Ureter (tissue), 1 donor: ENCODE results near the gene SRD5A1. TPM values are rescaled to one million over a fixed set of nuclear protein-coding genes. Genes with fewer than 3 reads are reported as not detected.
"Not testable (repeated sequence)": the region's sequence is repeated elsewhere in the genome, so short reads cannot be mapped to it uniquely, and the experiment has no call there.

Experiments used
- DNase-seq: peaks from one replicate; pipeline ENCODE4 v3.0.0-alpha.2; 2020; ENCODE audit warnings: low spot score
- total RNA-seq: library from RNA; stranded (reverse); gene quantifications from one replicate; pipeline ENCODE4 v1.2.4, GENCODE V29; 2023
- donor health status: DM: yes; HTN: yes; CAD: no.

SRD5A1 gene
- total RNA-seq, 1 donor from 2014 or later: 6.6 TPM

GRCh38 chr5:6644794-6645241 is 11.6 kb downstream of the SRD5A1 start:
- no peak for DNase-seq

- DNase-seq: not testable (repeated sequence)
Measured at GRCh38 chr5:6645571-6646362, 12.5 kb downstream of the SRD5A1 start.

DNA sequence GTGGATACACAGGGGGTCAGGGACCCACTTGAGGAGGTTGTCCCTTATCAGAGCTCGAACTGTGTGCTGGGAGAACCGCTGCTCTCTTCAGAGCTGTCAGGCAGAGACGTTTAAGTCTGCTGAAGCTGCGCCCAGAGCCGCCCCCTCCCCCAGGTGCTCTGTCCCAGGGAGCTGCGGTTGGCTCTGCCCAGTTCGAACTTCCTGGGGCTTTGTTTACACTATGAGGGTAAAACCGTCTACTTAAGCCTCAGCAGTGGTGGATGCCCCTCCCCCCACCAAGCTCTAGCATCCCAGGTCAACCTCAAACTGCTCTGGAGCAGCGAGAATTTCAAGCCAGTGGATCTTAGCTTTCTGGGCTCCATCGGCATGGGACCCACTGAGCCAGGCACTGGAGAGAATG is 15.9 kb downstream of the SRD5A1 start:
- DNase-seq: no peak

DNA sequence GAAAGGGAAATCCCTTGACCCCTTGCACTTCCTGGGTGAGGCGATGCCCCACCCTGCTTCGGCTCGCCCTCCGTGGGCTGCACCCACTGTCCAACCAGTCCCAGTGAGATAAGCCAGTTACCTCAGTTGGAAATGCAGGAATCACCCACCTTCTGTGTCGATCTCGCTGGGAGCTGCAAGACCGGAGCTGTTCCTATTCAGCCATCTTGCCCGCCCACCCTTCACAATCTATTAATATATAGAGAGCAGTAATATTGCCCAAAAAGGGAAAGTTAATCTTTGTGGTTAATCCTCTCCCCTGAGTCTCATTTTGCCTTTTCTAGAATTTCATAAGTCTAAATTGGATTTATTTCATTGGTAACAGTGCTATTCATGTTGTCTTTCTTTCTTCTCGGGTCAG is 16.4 kb downstream of the SRD5A1 start:
- no peak for DNase-seq

DNA sequence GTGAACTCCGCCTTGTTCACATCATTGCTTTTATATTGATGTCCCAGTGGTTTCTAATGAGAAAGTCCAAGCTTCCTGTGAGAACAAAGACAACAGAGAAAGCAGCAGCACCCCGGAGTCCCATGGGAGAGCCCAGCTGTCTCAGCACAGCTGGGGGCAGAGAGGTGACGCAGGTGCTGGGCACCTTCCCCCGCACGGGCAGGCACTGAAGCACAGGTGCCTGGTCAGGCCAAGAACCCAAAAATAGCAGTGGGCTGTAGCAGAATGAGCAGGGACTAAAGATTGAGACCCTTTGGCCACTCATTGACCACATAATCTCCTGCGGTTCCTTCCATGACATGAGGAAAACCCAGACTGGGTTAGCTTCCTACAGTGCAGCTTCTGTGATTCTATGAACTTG is 18.8 kb downstream of the SRD5A1 start:
- no peak for DNase-seq

- DNase-seq: no peak
Measured at GRCh38 chr5:6655432-6655831, 22.2 kb downstream of the SRD5A1 start.

DNA sequence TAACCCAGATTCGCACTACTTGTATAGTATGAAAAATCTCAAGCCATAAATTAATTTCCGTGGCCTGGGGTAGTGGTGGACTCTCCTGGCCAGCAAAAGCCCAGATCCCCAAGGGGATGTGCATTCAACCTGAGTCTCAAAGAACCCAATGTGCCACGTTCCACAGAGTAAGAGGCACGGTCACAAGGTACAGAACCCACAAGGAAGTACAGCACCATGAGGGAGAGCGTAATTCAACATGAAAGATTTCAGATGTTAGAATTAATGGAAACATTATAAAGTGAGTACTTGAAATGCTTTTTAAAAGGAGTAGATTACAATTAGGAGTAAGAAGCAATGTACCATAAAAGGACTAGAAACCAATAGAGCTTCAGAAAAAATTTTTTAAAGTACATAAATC is 23.4 kb downstream of the SRD5A1 start:
- no peak for DNase-seq

DNA sequence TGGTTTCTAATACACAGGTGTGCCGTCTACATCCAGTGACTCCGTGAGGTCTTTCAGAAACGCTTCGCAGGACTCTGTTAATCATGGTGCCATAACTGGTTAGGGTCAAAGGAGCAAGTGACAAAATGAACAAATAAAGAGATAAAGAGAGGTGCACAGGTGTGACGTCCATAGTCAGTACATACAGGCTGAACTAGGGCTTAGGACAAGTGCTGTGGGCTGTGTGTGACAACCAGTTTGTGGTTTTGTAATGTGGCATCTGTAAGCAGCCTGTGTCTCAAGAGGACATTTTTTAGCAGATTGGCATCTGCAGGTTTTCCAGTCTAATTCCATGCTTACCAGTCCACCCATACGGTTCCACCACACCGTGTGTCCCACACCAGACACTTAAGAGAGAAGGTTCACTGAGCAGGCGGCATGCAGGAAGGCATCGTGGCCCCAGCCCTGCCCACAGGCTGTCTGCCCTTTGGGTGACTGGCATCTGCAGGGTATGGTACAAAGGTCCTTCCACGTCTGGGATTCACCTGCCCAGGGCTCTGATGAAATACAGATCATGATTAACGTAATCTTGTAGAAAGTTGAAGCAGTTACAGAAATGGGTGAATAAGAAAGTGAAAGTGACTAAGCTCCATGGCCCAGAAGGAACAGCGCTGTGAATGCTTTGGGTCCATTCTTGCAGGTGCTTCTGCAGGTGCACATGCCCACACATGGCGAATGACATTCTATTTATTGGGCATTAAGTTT is 26.9 kb downstream of the SRD5A1 start:
- DNase-seq: no peak

- no peak for DNase-seq
Measured at GRCh38 chr5:6660688-6661087, 27.4 kb downstream of the SRD5A1 start.

- no peak for DNase-seq
Measured at GRCh38 chr5:6666762-6667161, 33.5 kb downstream of the SRD5A1 start.

GRCh38 chr5:6667648-6668047 is 34.4 kb downstream of the SRD5A1 start:
- no peak for DNase-seq

DNA sequence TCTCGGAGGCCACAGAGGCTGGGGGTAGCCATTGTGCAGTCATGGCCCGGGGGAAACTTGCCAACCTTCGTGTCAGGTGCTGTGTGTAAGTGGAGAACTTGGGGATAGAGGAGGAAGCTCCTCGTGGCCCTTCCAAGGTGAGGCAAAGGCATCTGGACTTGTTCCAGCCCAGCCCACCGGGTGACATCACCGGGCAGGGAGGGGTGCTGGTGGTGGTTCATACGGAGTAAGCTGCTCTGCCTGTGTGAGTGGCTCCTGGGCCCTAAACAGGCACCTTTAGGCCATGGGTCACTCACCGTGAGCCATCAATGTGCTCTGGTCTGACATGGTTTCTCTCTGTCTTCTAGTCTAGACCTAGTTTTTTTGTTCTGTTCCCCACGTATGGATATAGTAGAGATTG is 35.5 kb downstream of the SRD5A1 start:
- not testable (repeated sequence) for DNase-seq

DNA sequence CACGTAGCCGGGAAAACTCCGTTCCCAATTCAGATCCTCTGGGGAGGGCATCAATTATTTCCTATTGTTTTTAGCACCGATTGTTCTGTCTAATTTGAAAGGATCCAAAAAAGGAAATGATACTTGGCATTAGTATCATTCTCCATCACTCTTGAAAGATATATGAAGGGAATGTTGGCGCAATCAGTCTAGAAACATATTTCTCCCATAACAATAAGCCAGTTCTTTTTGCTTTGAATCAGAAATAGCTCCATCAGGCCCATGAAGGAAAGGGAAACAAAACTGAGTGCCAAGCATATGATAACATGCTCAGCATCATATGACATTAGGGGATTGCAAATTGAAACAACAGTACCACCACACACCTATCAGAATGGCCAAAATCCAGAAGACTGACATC is 39.8 kb downstream of the SRD5A1 start:
- DNase-seq: no peak

- DNase-seq: no peak
Measured at GRCh38 chr5:6673963-6674362, 40.7 kb downstream of the SRD5A1 start.

DNA sequence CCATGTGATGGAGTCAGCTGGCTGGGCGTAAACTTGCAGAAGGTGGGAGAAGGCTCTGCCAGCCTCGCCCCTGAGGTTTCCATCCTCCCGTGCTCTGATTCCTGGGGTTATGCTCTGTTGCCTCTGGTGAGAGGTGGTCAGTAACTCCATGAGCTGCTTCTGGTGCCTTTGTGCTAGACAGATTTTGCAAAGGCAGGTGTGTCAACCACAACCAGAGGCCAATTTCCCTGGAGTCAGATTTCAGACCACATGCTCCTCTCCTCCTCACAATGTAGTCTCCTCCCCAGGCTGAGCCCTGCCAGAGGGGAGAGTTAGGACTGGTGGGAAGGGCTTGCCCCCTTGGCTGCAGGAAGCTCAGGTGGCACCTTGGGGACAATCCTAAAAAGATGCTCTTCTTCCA is 41.2 kb downstream of the SRD5A1 start:
- DNase-seq: no peak

GRCh38 chr5:6674886-6675285 is 41.6 kb downstream of the SRD5A1 start:
- no peak for DNase-seq

DNA sequence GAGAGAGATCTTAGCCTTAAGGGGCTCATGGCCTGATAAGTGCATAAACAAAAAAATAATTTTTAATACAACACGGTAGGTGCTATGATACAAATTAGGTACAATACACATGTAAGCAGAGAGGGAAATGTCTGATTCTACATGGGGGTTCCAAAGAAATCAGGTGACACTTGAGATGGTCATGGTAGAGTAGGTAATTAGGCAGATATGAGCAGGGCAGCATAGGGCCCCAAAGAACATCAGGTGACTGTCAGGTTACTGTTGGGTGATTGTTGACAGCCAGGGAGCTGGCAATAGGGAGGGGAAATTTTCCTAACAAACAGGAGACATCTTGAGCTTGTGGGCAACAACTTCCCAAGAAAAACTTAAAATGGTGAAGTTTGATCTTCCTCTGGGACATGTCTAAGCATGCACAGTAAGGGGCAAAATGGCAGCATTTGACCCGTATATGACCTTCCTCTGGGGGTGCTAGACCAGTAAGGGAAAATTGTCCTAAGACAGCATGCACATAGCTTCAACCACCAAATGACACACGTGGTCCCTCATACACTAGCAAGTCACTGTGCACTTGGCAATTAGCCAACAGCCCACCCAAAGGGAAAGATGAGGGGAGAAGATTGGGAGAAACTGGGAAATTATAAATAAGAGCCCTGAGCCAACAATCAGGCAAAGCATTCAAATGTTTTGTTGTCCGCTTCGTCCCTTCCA is 42.7 kb downstream of the SRD5A1 start:
- DNase-seq: no peak

DNA sequence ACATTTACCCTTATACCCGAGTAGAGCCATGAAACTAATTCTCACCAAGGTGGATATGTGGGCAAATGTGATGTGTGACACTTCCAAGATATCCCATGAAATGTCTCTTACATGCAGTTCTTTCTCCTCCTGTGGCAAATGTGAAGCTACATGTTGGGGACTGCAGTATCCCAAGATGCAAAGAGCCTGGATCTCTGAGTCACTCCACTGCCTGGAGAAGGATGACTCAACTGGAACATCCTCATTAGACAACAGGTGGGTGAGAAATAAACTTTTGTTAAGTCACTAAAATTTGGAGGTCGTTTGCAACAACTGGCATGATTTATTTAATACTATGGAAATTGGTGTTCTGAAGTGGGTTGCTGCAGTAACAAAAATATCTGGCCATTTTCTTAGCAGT is 43.5 kb downstream of the SRD5A1 start:
- no peak for DNase-seq

GRCh38 chr5:6678385-6678784 is 45.1 kb downstream of the SRD5A1 start:
- no peak for DNase-seq

GRCh38 chr5:6680922-6681321 is 47.7 kb downstream of the SRD5A1 start:
- DNase-seq: no peak

DNA sequence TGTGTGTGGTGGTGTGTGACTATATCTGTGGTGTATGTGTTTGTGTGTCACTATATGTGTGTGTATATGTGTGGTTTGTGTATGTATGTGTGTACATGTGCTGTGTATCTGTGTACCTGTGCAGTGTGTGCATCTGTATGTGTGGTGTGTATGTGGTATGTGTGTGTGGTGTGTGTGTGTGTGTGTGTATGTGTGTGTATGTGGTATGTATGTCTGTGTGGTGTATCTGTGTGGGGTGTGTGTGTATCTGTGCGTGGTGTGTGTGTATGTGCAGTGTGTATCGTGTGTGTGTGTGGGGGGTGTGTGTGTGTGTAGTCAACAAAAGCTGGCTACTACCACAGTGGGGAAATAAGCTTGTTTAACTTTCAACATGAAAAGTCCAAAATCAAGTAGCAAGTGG is 48.4 kb downstream of the SRD5A1 start:
- no peak for DNase-seq

- DNase-seq: no peak
Measured at GRCh38 chr5:6682239-6682638, 49.0 kb downstream of the SRD5A1 start.

GRCh38 chr5:6683241-6683640 is 50.0 kb downstream of the SRD5A1 start:
- DNase-seq: no peak
